GM21526 (cell line): ENCODE results near the gene MRPL52.
"Not testable (repeated sequence)": the region's sequence is repeated elsewhere in the genome, so short reads cannot be mapped to it uniquely, and the experiment has no call there.

Experiments
- ATAC-seq: cut with Tn5 transposase; IDR thresholded peaks from one replicate; pipeline ENCODE4 v1.9.1; 2021; ENCODE audit warnings: moderate library complexity; ENCODE audit not compliant: unreplicated experiment, low FRiP score

The MRPL52 gene

GRCh38 chr14:22808388-22809209 is 21.1 kb upstream of the MRPL52 start:
- ATAC-seq: no peak

DNA sequence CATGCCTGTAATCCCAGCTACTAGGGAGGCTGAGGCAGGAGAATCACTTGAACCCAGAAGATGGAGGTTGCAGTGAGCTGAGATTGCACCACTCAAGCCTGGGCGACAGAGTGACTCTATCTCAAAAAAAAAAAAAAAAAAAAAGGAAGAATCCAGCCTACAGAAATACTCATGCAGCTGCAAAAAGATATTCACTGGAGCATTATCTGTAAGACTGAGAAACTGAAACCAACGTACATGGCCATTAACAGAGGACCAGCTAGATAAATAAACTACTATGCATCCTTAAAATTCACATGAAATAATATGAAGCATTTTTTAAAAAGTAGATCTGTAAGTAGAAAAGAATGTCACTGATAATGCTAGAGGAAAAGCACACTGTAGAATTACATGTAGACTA is 18.0 kb upstream of the MRPL52 start:
- no peak for ATAC-seq

GRCh38 chr14:22812744-22813143 is 16.9 kb upstream of the MRPL52 start:
- ATAC-seq: no peak

- ATAC-seq: no peak
Observed at GRCh38 chr14:22813145-22813544, 16.5 kb upstream of the MRPL52 start.

- ATAC-seq: no peak
Observed at GRCh38 chr14:22814373-22814772, 15.3 kb upstream of the MRPL52 start.

- no peak for ATAC-seq
Observed at GRCh38 chr14:22814941-22815713, 14.6 kb upstream of the MRPL52 start, which contains the start of gene SLC7A7. TSS of gene SLC7A7 (minus strand) at chr14:22815435. CDS start at chr14:22813398, 2,037 bp downstream.

DNA sequence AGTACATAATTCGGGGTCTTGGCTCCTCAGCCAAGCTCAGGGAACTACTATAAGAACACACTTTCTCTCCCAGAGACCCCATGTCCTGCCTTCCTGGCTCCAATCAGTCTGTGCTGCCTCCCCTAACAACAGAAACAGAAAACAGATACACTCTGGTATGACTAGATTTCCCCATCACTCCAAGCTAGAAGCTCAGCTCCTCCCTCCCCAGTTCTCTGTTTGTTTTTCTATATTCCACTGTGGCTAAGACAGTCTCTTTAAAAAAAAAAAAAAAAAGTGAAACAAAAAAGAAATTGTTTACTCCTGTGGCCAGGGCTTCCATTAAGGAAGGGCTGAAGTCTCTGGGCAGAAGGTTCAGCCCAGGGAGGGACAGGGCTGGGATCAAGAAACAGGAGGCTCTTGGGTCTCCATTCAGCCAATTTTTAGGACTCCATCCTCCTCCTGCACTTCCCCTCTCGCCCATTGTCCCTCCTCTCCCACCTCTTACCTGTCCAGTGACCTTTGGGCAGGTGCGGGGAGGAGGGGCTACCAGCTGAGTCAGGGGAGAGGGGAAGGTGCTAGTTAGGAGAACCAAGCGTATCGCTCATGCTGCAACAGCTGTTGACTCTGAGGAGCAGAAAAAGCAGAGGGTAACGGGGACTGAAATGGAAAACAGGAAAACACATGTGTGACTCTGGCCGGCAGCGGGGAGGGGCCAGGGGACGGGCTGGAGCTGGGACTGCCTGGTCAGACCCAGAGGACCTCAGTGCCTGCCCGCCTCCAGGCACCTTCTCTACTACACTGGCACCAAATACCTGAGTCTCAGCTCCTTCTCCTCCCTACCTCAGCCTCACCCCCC is 10.3 kb upstream of the MRPL52 start:
- no peak for ATAC-seq

DNA sequence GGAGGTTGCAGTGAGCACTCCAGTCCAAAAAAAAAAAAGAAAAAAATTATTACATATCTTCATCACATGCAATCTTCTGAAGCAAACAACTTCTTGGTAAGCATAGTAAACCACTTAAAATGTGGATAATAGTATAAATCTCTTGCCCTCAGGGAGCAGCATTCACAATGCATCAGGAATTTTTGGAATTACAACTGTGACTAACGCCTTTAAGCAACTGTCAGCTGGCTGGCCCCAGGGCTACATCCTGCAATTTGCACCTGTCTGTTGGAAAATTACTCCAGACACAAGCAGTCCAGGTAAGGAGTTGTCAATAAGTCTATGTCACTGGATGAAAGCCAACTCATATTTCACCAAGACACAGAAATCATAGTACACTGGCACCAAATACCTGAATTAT is 9.0 kb upstream of the MRPL52 start:
- no peak for ATAC-seq

GRCh38 chr14:22821193-22822015 is 8.3 kb upstream of the MRPL52 start:
- no peak for ATAC-seq

- ATAC-seq: no peak
Observed at GRCh38 chr14:22822016-22822570, 7.6 kb upstream of the MRPL52 start.

GRCh38 chr14:22822571-22823098 is 7.1 kb upstream of the MRPL52 start:
- ATAC-seq: no peak

DNA sequence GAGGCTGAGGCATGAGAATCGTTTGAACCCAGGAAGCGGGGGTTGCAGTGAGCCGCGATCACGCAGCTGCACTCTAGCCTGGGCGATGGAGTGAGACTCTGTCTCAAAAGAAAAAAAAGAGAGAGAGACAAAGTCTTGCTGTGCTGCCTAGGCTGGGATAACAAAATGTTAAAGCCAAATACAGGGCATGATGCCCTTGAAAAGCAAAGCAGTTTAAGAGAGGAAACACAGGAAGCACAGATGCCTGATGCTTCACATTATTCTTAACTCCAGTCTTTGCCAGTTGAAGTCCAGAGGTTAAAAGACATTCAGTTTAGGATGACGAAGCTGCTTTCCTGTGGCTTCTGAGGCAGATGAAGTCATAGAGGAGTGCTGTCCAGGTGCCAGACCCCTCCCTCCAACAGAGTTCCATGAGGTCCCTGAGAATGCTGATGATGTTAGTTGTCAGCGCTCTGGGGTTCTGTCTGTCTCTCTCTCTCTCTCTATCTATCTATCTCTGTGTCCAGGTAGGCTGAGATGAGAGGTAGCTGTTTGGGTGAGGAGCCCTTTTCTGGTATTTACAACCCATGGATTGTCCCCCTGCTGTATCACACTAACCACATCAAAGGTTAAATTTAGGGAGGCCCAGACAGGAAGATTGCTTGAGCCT is 4.9 kb upstream of the MRPL52 start:
- ATAC-seq: no peak

DNA sequence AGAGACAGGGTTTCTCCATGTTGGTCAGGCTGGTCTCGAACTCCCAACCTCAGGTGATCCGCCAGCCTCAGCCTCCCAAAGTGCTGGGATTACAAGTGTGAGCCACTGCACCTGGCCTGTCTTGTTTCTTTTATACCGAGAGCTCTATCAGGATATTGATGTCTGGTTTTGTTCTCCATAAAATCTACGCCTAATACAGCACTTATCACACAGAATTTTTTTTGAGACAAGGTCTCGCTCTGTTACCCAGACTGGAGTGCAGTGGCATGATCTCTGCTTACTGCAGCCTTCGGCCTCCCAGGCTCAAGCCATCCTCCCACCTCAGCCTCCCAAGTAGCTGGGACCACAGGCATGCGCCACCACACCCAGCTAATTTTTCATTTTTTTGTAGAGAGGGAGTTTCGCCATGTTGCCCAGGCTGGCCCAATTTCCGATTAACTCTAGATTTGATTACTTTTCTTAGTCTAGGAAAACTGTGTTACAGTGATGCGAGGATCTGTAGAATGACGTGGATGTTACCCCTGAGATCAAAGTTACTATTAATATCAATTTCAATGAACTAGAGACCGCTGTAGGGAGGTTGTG is 519 bp upstream of the MRPL52 start:
- ATAC-seq: not testable (repeated sequence)

- no peak for ATAC-seq
Observed at GRCh38 chr14:22830443-22831010, 840 bp downstream of the MRPL52 start.

DNA sequence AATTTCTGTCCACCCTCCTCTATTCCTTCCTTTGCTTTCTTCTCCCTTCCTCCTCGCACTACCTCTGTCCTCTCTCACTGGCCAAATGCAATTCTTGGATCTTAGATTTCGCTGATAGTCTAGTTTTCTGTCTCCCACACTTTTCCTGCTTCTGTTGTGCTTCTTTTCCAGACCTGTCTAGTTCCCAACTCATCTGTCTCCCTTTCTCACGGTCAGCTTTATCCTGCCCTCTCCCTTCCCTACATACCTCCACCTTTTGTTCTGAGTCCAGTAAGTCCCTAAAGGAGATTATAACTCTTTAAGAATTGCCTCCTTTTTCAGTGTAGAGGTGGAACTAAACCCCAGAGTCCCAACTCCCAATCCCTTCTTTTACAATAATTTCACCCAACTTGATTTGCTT is 5.8 kb downstream of the MRPL52 start:
- no peak for ATAC-seq

DNA sequence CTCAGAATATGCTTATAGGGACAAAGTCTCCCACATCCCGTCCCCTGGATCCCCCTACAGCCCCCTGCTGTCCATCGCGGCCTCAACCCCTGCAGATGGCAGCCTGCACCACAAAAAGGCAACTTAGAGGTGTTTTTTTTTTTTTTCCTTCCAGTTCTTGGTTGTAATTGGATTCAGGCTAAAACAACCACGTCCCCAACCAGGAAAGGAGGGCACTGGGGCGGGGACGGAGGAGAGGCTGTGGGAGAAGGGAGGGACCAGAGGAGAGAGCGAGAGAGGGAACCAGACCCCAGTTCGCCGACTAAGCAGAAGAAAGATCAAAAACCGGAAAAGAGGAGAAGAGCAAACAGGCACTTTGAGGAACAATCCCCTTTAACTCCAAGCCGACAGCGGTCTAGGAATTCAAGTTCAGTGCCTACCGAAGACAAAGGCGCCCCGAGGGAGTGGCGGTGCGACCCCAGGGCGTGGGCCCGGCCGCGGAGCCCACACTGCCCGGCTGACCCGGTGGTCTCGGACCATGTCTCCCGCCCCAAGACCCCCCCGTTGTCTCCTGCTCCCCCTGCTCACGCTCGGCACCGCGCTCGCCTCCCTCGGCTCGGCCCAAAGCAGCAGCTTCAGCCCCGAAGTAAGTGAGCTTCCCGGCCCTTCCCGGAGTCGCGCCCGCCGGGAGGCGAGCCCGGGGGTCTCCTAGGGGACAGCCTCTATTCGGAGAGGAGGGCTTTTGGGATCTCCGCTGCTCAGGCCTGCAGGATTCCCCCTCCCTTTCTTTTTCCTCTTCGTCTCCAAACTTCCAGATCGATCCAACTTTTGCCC is 6.8 kb downstream of the MRPL52 start, which contains the start of gene MMP14:
TSS of gene MMP14 (plus strand) at position 285 of the 813 bp plus-strand sequence. CDS start at position 518, 233 bp downstream.
- no peak for ATAC-seq

DNA sequence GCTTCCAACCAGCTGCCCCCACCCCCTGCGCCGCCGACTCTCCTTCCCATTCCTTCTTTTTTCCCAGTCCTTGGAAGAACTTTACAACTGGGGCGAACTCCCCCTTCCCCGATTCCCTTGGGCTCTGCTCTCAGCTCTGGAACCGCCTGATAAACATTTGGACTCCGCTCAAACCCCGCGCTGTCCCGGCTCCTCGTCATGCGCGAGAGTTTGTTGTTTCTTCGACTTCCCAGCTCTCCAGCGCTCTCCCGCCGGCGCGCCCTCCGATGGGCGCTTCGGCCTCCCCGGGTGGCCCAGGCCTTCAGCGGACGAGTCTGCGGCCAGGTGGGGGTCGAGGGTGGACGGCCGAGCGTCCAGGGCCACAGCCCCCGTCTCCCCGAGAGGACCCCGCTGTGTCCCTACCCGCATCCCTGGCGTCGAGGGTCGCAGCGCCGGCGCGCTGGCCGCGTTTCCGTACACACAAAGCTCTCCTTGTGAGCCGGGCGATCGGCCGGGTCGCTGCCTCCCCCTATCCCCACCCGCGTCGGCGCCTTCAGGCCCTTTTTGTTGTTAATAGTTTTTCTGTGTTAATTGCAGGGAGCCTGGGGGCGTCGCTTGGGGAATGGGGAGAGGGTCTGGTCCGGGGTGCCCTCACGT is 7.5 kb downstream of the MRPL52 start:
- ATAC-seq: no peak
